Heart right ventricle (tissue), 16 donors: Measurements from ENCODE around the gene LRPPRC. TPM values are rescaled to one million over a fixed set of nuclear protein-coding genes. Genes with fewer than 3 reads are reported as not detected.
A peak's percentile ranks its signal among the peaks of the same experiment; 100 is the strongest.

Experiments used
- ATAC-seq, 8 donors: fragments of 200-7000 bp; cut with Tn5 transposase; one replicate each; pipeline ENCODE4 v1.9.1; 2020; ENCODE audit warnings: mild to moderate bottlenecking in 8 of 8, moderate library complexity in 8 of 8, moderate number of reproducible peaks in 1 of 8
- DNase-seq, 2 donors: peaks; one replicate each; pipeline ENCODE4 v3.0.0-alpha.2; 2020
- H3K27ac ChIP-seq, 10 donors: fragments of 200-600 bp; sonication (generic) in 2 of 10; one replicate each; pipeline versions ENCODE4 v1.5.0 to v1.8.0; 2020 to 2022; ENCODE audit warnings: mild to moderate bottlenecking in 3 of 10
- H3K27me3 ChIP-seq, 7 donors: fragments of 200-600 bp; one replicate each; pipeline ENCODE4 v1.8.0; 2021 to 2022; ENCODE audit warnings: mild to moderate bottlenecking in 2 of 7
- H3K36me3 ChIP-seq, 9 donors: fragments of 200-600 bp; sonication (generic) in 1 of 9; one replicate each; pipeline versions ENCODE4 v1.5.0 to v1.8.0; 2020 to 2022; ENCODE audit warnings: mild to moderate bottlenecking in 2 of 9
- H3K4me1 ChIP-seq, 9 donors: fragments of 200-600 bp; sonication (generic) in 1 of 9; one replicate each; pipeline versions ENCODE4 v1.5.0 to v1.8.0; 2020 to 2022; ENCODE audit warnings: mild to moderate bottlenecking in 4 of 9
- H3K4me3 ChIP-seq, 10 donors: fragments of 200-600 bp; sonication (generic) in 2 of 10; one replicate each; pipeline versions ENCODE4 v1.5.0 to v1.8.0; 2020 to 2022; ENCODE audit warnings: mild to moderate bottlenecking in 7 of 10, moderate library complexity in 2 of 10
- H3K9me3 ChIP-seq, 11 donors: fragments of 200-600 bp in 10 of 11; sonication (generic) in 2 of 11; one replicate each; pipeline versions ENCODE4 v1.5.0 to v1.8.0; 2013 to 2022; ENCODE audit warnings: mild to moderate bottlenecking in 2 of 11, control low read depth in 1 of 11, moderate library complexity in 1 of 11
- WGBS, 2 donors: extraction: QIAGEN DNeasy Blood & Tissue Kit; methylation state at CpG; one replicate each; pipeline ENCODE4 v1.1.7; 2013; ENCODE audit warnings: inconsistent platforms in 1 of 2; 5-methylcytosine and 5-hydroxymethylcytosine counted together
- intact Hi-C, 10 donors: fragments of 100-400 bp; cut with DNase I; formaldehyde crosslinking; loops; one replicate each; pipeline versions ENCODE4 v1.11.1 to v1.14.2; 2022
- long read RNA-seq, 3 donors: library from polyadenylated mRNA; unstranded; transcript quantifications; one replicate each; pipeline ENCODE4 v2.0.0, GENCODE V29; 2020 to 2021
- polyA plus RNA-seq, 2 donors: library from polyadenylated mRNA; stranded (reverse); fragments of 200-250 nt; gene quantifications; one replicate each; pipeline ENCODE4 v1.2.3, GENCODE V29; 2013
- total RNA-seq, 10 donors: library from RNA; stranded (reverse); fragmentation: NEBNext Ultra II Directional in 3 of 10; extraction: Animal tissue kit (Norgen Biotek cat#: 25700) in 3 of 10; gene quantifications; one replicate each; pipeline versions ENCODE4 v1.2.1 to v1.2.4, GENCODE V29; 2021 to 2023
- TF ChIP-seq, protein P1 (sequence below), 9 donors: fragments of 200-600 bp; sonication (generic) in 2 of 9; IDR thresholded peaks; one replicate each; pipeline versions ENCODE4 v1.5.0 to v1.8.0; 2021 to 2022; ENCODE audit warnings: antibody characterized with exemption in 9 of 9, mild to moderate bottlenecking in 5 of 9, moderate library complexity in 1 of 9
- donor health status: Arrhythmogenic right ventricular cardiomyopathy.
- donor health status: ischemic (EF 13 %, LVEDD 7.1; RV severe dilation, severe dysfunction).
- donor health status: healthy with polysubstance abuse.
- donor health status: DM: no; HTN: yes; CAD: no.
- donor health status: DM: no; HTN: no; CAD: no.
- donor health status: ischemic (EF 25% LVEDD 6.9; RV normal size, moderate dysfunction).
- donor health status: ischemic (EF 25% LVEDD 5.7; RV mildly dilated, moderate dysfunction).
- donor health status: healthy.
- donor health status: DM: yes; HTN: yes; CAD: no.
- donor health status: Ischemic cardiomyopathy.
- donor health status: ischemic (EF 35%, LVEDD 5.7; RV mildly dilated, moderate dysfunction).
- donor health status: nonischemic (EF 11% LVEDD 7.7; RV severe dilation, severe dysfunction).
- donor health status: DM: yes; HTN: yes; CAD: no.
- donor health status: PGD.
- donor health status: ischemic (EF 29% LVEDD 5.4; RV normal size, mild dysfunction).
- donor health status: nonischemic (EF 23%, LVEDD 6.1; RV moderate dilation, normal function).

LRPPRC gene
- total RNA-seq (100 to 1,000 TPM in 8 of 10 donors, 10 to 100 TPM in 2; 77.1 to 123 (median 114) TPM), polyA plus RNA-seq (10 to 100 TPM; 26.1 to 32.3 TPM)
- long read RNA-seq, donor 1, full-length matches to known transcripts, result 127 of 180 reads
- long read RNA-seq, donor 1, partial matches to known transcripts, result 42 of 180 reads
- long read RNA-seq, donor 1, other reads (novel, unspliced or antisense), result 11 of 180 reads
- long read RNA-seq, donor 2, full-length matches to known transcripts, result 141 of 207 reads
- long read RNA-seq, donor 2, partial matches to known transcripts, result 45 of 207 reads
- long read RNA-seq, donor 2, other reads (novel, unspliced or antisense), result 21 of 207 reads
- long read RNA-seq, donor 3, full-length matches to known transcripts, result 294 of 497 reads
- long read RNA-seq, donor 3, partial matches to known transcripts, result 155 of 497 reads
- long read RNA-seq, donor 3, other reads (novel, unspliced or antisense), result 48 of 497 reads

DNA sequence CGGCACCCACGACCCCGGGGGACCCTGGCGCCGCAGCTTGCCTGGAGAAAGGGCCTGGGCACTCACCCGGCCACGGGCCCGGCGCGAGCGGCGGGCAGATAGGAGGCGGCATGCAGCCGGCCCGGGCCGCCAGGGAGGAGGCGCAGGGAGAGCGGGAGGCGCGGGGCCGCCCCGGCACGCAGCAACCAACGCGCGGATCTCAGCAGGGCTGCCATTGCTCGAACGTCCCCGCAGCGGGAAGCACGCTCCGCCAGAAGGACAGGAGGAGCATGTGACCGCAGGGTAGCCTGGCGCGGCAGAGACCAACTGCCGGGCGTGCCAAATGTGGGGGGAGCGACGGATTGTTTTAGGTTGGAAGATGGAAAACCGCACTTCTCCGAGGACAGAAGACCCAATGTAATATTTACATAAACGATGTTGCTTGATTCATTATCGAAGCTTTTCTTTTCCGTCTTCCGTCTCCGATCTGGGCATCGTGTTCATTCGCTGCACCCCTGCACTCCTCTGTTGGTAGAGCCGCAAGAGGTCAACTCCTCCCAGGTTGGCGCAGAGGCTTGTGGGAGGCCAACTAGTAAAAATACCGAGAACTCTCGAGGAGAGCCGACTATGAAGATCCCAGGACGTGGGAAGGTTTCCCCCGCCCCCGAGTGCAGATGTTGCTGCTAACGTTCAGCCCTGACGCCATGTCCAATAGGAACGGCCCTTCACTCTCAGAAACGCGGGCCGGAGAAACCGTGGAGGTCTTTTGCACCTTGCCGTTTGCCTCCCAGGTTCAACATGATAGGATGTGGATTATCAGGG, at the start of gene LRPPRC:
TSS of gene LRPPRC (minus strand) at position 257 of the 801 bp plus-strand sequence. CDS start at position 215, 42 bp downstream.
- 0% methylated on average over 64 of the region's 64 CpGs for WGBS, 2 donors
- peak within 1 kb of the TSS; percentile 42 to 93 (median 84) for H3K27ac ChIP-seq
- no peaks in the 10 kb centered on the region for H3K27me3 ChIP-seq
- H3K9me3 ChIP-seq, result no peaks in the 10 kb centered on the region
- TF ChIP-seq, protein P1, sequence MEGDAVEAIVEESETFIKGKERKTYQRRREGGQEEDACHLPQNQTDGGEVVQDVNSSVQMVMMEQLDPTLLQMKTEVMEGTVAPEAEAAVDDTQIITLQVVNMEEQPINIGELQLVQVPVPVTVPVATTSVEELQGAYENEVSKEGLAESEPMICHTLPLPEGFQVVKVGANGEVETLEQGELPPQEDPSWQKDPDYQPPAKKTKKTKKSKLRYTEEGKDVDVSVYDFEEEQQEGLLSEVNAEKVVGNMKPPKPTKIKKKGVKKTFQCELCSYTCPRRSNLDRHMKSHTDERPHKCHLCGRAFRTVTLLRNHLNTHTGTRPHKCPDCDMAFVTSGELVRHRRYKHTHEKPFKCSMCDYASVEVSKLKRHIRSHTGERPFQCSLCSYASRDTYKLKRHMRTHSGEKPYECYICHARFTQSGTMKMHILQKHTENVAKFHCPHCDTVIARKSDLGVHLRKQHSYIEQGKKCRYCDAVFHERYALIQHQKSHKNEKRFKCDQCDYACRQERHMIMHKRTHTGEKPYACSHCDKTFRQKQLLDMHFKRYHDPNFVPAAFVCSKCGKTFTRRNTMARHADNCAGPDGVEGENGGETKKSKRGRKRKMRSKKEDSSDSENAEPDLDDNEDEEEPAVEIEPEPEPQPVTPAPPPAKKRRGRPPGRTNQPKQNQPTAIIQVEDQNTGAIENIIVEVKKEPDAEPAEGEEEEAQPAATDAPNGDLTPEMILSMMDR (IDR thresholded peaks at IDR 0.05), result no peak
- H3K36me3 ChIP-seq, result peaks cover 0 to 29% (median 0%) of the 10 kb centered on the region in 9 donors
- H3K4me3 ChIP-seq, result peak within 1 kb of the TSS; percentile 86 to 100 (median 98)
- peaks cover 5 to 45% (median 25%) of the 10 kb centered on the region in 9 donors for H3K4me1 ChIP-seq
- intact Hi-C loops, result loop anchor here in 2 of 10 donors (5.0 to 10.0 kb wide), 3 partner anchors 171 to 369 kb away; partner anchors contain the start of genes CAMKMT (in 2 of the 2), PPM1B (in 2 of the 2) and PREPL (in 2 of the 2)
- ATAC-seq (peak; percentile 97 to 99 (median 98)), DNase-seq (peak; percentile 86 to 95)

DNA sequence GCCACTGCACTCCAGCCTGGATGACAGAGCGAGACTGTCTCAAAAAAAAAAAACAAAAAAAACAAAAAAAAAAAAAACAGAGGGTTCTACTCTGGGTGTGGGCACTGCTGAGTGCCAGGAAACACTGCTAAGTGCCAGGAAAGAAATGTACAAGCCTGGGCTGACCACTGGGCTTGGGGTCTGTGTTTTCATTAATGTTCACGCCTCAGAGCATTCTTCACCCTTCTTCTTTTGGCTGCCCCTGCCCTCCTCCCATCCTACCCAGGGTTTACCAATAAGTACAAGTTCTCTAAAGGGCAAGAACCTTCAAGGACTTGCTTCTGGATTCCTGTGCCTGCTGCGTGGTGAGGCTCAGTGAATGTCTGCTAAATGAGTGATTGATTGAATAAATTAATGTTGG, 49.3 kb upstream of the LRPPRC start:
- peaks cover 0 to 4% (median 0%) of the 10 kb centered on the region in 7 donors for H3K27me3 ChIP-seq
- DNase-seq (no peak), ATAC-seq (no peak)
- TF ChIP-seq, protein P1 (IDR thresholded peaks at IDR 0.05), result no peak
- no peak overlapping the region for H3K27ac ChIP-seq
- H3K36me3 ChIP-seq, result no peaks in the 10 kb centered on the region
- no peaks in the 10 kb centered on the region for H3K9me3 ChIP-seq
- intact Hi-C loops, result loop anchor here in 9 of 10 donors (2.0 to 10.0 kb wide), 7 partner anchors 246 to 920 kb away; no protein-coding TSS in a partner anchor
- WGBS, 2 donors, result 76 to 85% methylated on average over 2 to 3 of the region's 3 CpGs
- no peak overlapping the region for H3K4me3 ChIP-seq
- peaks cover 0 to 7% (median 3%) of the 10 kb centered on the region in 9 donors for H3K4me1 ChIP-seq

DNA sequence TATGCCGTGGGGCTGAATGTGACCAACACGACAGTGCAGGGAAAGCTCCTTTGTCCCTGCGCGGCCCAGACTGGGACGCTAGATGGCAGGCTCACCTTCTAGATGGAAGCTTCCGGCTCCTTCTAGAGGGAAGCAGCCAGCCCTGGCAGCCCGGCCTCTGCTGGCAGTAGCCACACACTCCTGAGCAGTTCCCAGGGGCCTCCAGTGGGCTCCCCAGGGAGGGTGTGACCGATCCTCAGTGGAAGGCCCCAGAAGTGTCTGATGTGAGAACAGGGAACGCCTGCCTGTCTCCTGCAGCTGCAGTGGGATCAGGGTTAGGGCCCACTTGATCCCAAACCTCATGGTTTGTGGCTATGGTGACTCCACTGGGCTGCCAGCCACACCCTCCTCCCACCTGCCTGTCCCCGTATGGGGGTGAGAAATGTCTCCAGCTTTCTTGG, 48.5 kb upstream of the LRPPRC start:
- 3 to 4% methylated on average over 10 of the region's 10 CpGs for WGBS, 2 donors
- Histone ChIP-seq H3K9me3 (no peaks in the 10 kb centered on the region), H3K4me3 (no peak overlapping the region), H3K27me3 (peaks cover 0 to 4% (median 0%) of the 10 kb centered on the region in 7 donors), H3K36me3 (no peaks in the 10 kb centered on the region), H3K27ac (no peak overlapping the region), H3K4me1 (peaks cover 0 to 7% (median 3%) of the 10 kb centered on the region in 9 donors)
- peak; percentile 79 to 98 (median 96) for ATAC-seq
- intact Hi-C loops, result loop anchor here in 9 of 10 donors (2.0 to 10.0 kb wide), 10 partner anchors 198 to 920 kb away; no protein-coding TSS in a partner anchor
- peak; percentile 78 to 81 for DNase-seq
- TF ChIP-seq, protein P1 (IDR thresholded peaks at IDR 0.05), result peak; percentile 46 to 94 (median 88)

DNA sequence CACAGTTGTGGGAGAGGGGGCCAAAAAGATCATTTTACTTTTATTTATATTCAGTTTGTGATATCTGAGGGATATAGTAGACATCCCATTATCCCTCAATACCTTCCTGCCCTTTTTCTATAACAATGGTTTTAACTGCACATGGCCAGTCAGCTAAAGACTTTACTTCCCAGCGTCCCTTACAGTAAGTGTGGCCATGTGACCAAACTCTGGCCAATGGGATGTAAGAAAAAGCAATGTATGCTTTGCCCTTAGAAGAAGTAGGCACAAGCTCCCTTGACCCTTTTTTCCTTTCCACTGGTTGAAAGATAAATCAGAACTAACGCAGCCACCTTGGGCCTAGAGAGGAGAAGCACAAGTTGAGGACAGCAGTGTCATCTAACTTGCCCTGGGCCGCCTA, 44.6 kb upstream of the LRPPRC start:
- TF ChIP-seq, protein P1 (IDR thresholded peaks at IDR 0.05), result no peak
- WGBS, 2 donors, result 85 to 86% methylated on average over 3 of the region's 3 CpGs
- no peaks in the 10 kb centered on the region for H3K36me3 ChIP-seq
- intact Hi-C loops, result loop anchor here in 9 of 10 donors (5.0 to 10.0 kb wide), 8 partner anchors 202 to 924 kb away; no protein-coding TSS in a partner anchor
- no peak overlapping the region for H3K4me3 ChIP-seq
- peaks cover 0 to 4% (median 0%) of the 10 kb centered on the region in 7 donors for H3K27me3 ChIP-seq
- peaks cover 0 to 7% (median 3%) of the 10 kb centered on the region in 9 donors for H3K4me1 ChIP-seq
- H3K27ac ChIP-seq, result no peak overlapping the region
- ATAC-seq (no peak), DNase-seq (no peak)
- H3K9me3 ChIP-seq, result no peaks in the 10 kb centered on the region
